ENCODE data around the gene REX1BD. TPM values are rescaled to one million over a fixed set of nuclear protein-coding genes. Genes with fewer than 3 reads are reported as not detected.
A peak's percentile ranks its signal among the peaks of the same experiment; 100 is the strongest.

Gene REX1BD
- total and polyA plus RNA-seq, 2 of the 13 experiments (the other 11 are each of a cell fraction or from before 2014, with no cell fraction given), result 7.5 to 25.4 TPM

GRCh38 chr19:18571564-18572344, 16.8 kb upstream of the REX1BD start, which contains the start of gene UBA52 (continued):
- no peak for TF ChIP-seq E2F2 (CRISPR knock-in tag; IDR thresholded peaks at IDR 0.05; ENCODE audit: borderline replicate concordance)
- TF ChIP-seq ZBTB44 (CRISPR knock-in tag; IDR thresholded peaks at IDR 0.05), result peak; percentile 89
- peak; percentile 73; the same call in 1 of the 2 replicates for TF ChIP-seq ZNF362 (CRISPR knock-in tag; IDR thresholded peaks at IDR 0.05; ENCODE audit: borderline replicate concordance)
- TF ChIP-seq TEF (CRISPR knock-in tag; IDR thresholded peaks at IDR 0.05), result no peak
- TF ChIP-seq ZNF558 (CRISPR knock-in tag; IDR thresholded peaks at IDR 0.05; ENCODE audit: borderline replicate concordance), result peak; percentile 56; the same call in 1 of the 2 replicates
- peak; percentile 93 for TF ChIP-seq HINFP (CRISPR knock-in tag; IDR thresholded peaks at IDR 0.05; ENCODE audit: low read depth)
- no peak for TF ChIP-seq ZNF660 (CRISPR knock-in tag; IDR thresholded peaks at IDR 0.05; ENCODE audit: borderline replicate concordance, low read depth)
- TF ChIP-seq HMG20B (CRISPR knock-in tag; conservative IDR thresholded peaks at IDR 0.05), result peak; percentile 59
- no peak for TF ChIP-seq PRPF4 (IDR thresholded peaks at IDR 0.05; ENCODE audit: low read depth, low read length, poor library complexity, severe bottlenecking)
- TF ChIP-seq ZNF3 (CRISPR knock-in tag; IDR thresholded peaks at IDR 0.05), result 0 out of 2 replicates have a peak, but pooled peaks have one; percentile 27
- TF ChIP-seq ZNF703 (CRISPR knock-in tag; IDR thresholded peaks at IDR 0.05; ENCODE audit: borderline replicate concordance), result no peak
- no peak for TF ChIP-seq SRSF9 (IDR thresholded peaks at IDR 0.05; ENCODE audit: borderline replicate concordance, insufficient read depth, low read depth, low read length, poor library complexity, severe bottlenecking)
- peak; percentile 54 for TF ChIP-seq U2AF1 (optimal IDR thresholded peaks at IDR 0.05; ENCODE audit: low read depth, low read length)
- TF ChIP-seq IRF1 (CRISPR knock-in tag; IDR thresholded peaks at IDR 0.05; ENCODE audit: low read depth), result no peak
- TF ChIP-seq EHMT2 (IDR thresholded peaks at IDR 0.05; ENCODE audit: borderline replicate concordance, low read depth, low read length), result no peak
- TF ChIP-seq MAX (IDR thresholded peaks at IDR 0.05), result peak; percentile 100
- no peak for TF ChIP-seq TBX3 (IDR thresholded peaks at IDR 0.05; ENCODE audit: borderline replicate concordance)
- peak; percentile 46; the same call in 1 of the 2 replicates for TF ChIP-seq ZNF12 (CRISPR knock-in tag; IDR thresholded peaks at IDR 0.05)
- no peak for TF ChIP-seq ZNF597 (CRISPR knock-in tag; IDR thresholded peaks at IDR 0.05)
